KMS-11 (cell line): ENCODE results near the gene RMC1.

Experiments used
- H2AFZ ChIP-seq: fragments of 200-600 bp; sonication (generic); 2 replicates; pipeline ENCODE4 v1.6.1; 2016; ENCODE audit warnings: antibody characterized with exemption, mixed run types, low read depth
- H3K27ac ChIP-seq: fragments of 200-600 bp; sonication (generic); 2 replicates; pipeline ENCODE4 v1.6.1; 2016; ENCODE audit warnings: mild to moderate bottlenecking, mixed run types
- H3K27me3 ChIP-seq: fragments of 200-600 bp; sonication (generic); 2 replicates; pipeline ENCODE4 v1.6.1; 2017; ENCODE audit warnings: mild to moderate bottlenecking, low read depth, mixed run types, moderate library complexity; ENCODE audit not compliant: insufficient read depth
- H3K36me3 ChIP-seq: fragments of 200-600 bp; sonication (generic); 2 replicates; pipeline ENCODE4 v1.6.1; 2017; ENCODE audit warnings: mild to moderate bottlenecking, mixed run types; ENCODE audit not compliant: insufficient read depth
- H3K4me1 ChIP-seq: fragments of 200-600 bp; sonication (generic); 2 replicates; pipeline ENCODE4 v1.6.1; 2016; ENCODE audit warnings: mild to moderate bottlenecking, low read depth, mixed run types; ENCODE audit not compliant: poor library complexity, severe bottlenecking
- H3K4me2 ChIP-seq: fragments of 200-600 bp; sonication (generic); 2 replicates; pipeline ENCODE4 v1.7.0; 2016; ENCODE audit warnings: mild to moderate bottlenecking, mixed run types
- H3K4me3 ChIP-seq: fragments of 200-600 bp; sonication (generic); IDR thresholded peaks from 2 replicates; pipeline ENCODE4 v1.6.1; 2017; ENCODE audit warnings: low read depth, low read length, mixed read lengths; ENCODE audit not compliant: insufficient read depth
- H3K79me2 ChIP-seq: fragments of 200-600 bp; sonication (generic); 2 replicates; pipeline ENCODE4 v1.6.1; 2016; ENCODE audit warnings: low read depth, mixed run types; ENCODE audit not compliant: insufficient read depth
- H3K9ac ChIP-seq: fragments of 200-600 bp; sonication (generic); 2 replicates; pipeline ENCODE4 v1.6.1; 2016; ENCODE audit warnings: mild to moderate bottlenecking, mixed run types
- H4K20me1 ChIP-seq: fragments of 200-600 bp; sonication (generic); 2 replicates; pipeline ENCODE4 v1.6.1; 2016; ENCODE audit warnings: mild to moderate bottlenecking, mixed run types; ENCODE audit not compliant: insufficient read depth
- CTCF ChIP-seq: fragments of 200-600 bp; sonication (generic); conservative IDR thresholded peaks from 2 replicates; pipeline ENCODE4 v1.6.1; 2017; ENCODE audit warnings: low read depth, mild to moderate bottlenecking, antibody characterized with exemption, low read length, moderate library complexity, mixed read lengths

Gene RMC1

GRCh38 chr18:23524213-23524707 lies 20.9 kb downstream of the RMC1 start:
- no peak for TF ChIP-seq CTCF
- Histone ChIP-seq H3K4me1 (no peaks in the 10 kb centered on the region), H2AFZ (no peak overlapping the region), H3K27ac (no peak overlapping the region), H3K9ac (no peak overlapping the region), H3K4me2 (no peak overlapping the region), H4K20me1 (no peaks in the 10 kb centered on the region), H3K36me3 (peaks cover 12% of the 10 kb centered on the region; the same call in 1 of the 2 replicates), H3K27me3 (no peaks in the 10 kb centered on the region), H3K79me2 (no peaks in the 10 kb centered on the region), H3K4me3 (no peak overlapping the region)

GRCh38 chr18:23526501-23527063 lies 23.3 kb downstream of the RMC1 start:
- no peak overlapping the region for H3K27ac ChIP-seq
- H2AFZ ChIP-seq: no peak overlapping the region
- no peak for TF ChIP-seq CTCF
- H3K4me2 ChIP-seq: no peak overlapping the region
- no peak overlapping the region for H3K9ac ChIP-seq
- no peaks in the 10 kb centered on the region for H4K20me1 ChIP-seq
- no peaks in the 10 kb centered on the region for H3K27me3 ChIP-seq
- H3K79me2 ChIP-seq: no peaks in the 10 kb centered on the region
- H3K4me3 ChIP-seq: no peak overlapping the region
- H3K4me1 ChIP-seq: no peaks in the 10 kb centered on the region
- H3K36me3 ChIP-seq: peaks cover 11% of the 10 kb centered on the region; the same call in 1 of the 2 replicates

- H2AFZ ChIP-seq: no peak overlapping the region
- no peaks in the 10 kb centered on the region for H3K4me1 ChIP-seq
- no peak for TF ChIP-seq CTCF
- H3K79me2 ChIP-seq: no peaks in the 10 kb centered on the region
- peaks cover 11% of the 10 kb centered on the region; the same call in 1 of the 2 replicates for H3K36me3 ChIP-seq
- no peak overlapping the region for H3K4me3 ChIP-seq
- no peak overlapping the region for H3K4me2 ChIP-seq
- no peaks in the 10 kb centered on the region for H4K20me1 ChIP-seq
- no peaks in the 10 kb centered on the region for H3K27me3 ChIP-seq
- no peak overlapping the region for H3K27ac ChIP-seq
- no peak overlapping the region for H3K9ac ChIP-seq
These were observed 25.5 kb downstream of the RMC1 start for GRCh38 chr18:23528580-23529472.

GRCh38 chr18:23529604-23530003 lies 26.3 kb downstream of the RMC1 start:
- H3K4me1 ChIP-seq: no peaks in the 10 kb centered on the region
- no peak overlapping the region for H3K4me3 ChIP-seq
- H3K36me3 ChIP-seq: peaks cover 7% of the 10 kb centered on the region; the same call in 1 of the 2 replicates
- no peak overlapping the region for H3K4me2 ChIP-seq
- H3K79me2 ChIP-seq: no peaks in the 10 kb centered on the region
- H2AFZ ChIP-seq: no peak overlapping the region
- TF ChIP-seq CTCF: no peak
- no peaks in the 10 kb centered on the region for H3K27me3 ChIP-seq
- H4K20me1 ChIP-seq: no peaks in the 10 kb centered on the region
- no peak overlapping the region for H3K27ac ChIP-seq
- no peak overlapping the region for H3K9ac ChIP-seq
